OCI-LY7 (cell line): ENCODE results near the gene SLC2A4RG.

Source experiments
- CTCF ChIP-seq: fragments of 200-600 bp; sonication (generic); conservative IDR thresholded peaks from 2 replicates; pipeline ENCODE4 v1.5.1; 2014; ENCODE audit warnings: mild to moderate bottlenecking, antibody characterized with exemption, low read length, moderate library complexity, mixed read lengths
- EZH2phosphoT487 ChIP-seq: fragments of 200-600 bp; sonication (generic); IDR thresholded peaks from 2 replicates; pipeline ENCODE4 v1.6.1; 2018; ENCODE audit warnings: low read depth, borderline replicate concordance, mild to moderate bottlenecking, mixed run types, antibody characterized with exemption, low read length, moderate library complexity, mixed read lengths

- no peak for TF ChIP-seq CTCF
- TF ChIP-seq EZH2phosphoT487, result no peak
Measured at GRCh38 chr20:63694584-63695423, 44.8 kb upstream of the SLC2A4RG start.
